Stimulated activated CD8-positive, alpha-beta memory T cell treated with anti-CD3 and anti-CD28 coated beads, Interleukin-15, amount 100 ng/mL, for 4 hours (primary cell): ENCODE results near the gene ASIC2.

Experiments
- DNase-seq, 2 donors: peaks; one replicate each; pipeline ENCODE4 v3.0.0-alpha.2; 2020; ENCODE audit warnings: low read depth in 2 of 2

ASIC2 gene

GRCh38 chr17:33071656-33072055, 221.4 kb downstream of the ASIC2 start:
- DNase-seq = no peak

DNA sequence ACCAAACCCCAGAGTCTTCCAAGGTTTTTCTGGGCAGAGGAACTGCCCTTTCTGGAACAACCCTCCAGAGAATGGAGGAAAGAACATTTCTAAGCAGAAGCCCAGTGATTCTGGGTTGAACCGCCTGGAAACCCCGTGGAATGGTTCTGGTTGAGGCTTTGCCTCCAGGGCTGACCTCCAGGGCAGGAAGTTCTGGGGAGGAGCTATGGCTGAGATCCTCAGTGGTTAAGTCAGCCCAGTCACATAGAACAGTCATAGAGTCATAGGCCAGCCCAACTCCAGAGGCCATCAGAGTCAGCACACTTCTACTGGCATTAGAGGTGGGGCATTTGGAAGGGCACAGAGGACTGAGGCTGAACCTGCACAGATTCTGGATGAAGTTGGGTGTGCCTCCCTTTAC, 235.5 kb downstream of the ASIC2 start:
- no peak for DNase-seq

DNA sequence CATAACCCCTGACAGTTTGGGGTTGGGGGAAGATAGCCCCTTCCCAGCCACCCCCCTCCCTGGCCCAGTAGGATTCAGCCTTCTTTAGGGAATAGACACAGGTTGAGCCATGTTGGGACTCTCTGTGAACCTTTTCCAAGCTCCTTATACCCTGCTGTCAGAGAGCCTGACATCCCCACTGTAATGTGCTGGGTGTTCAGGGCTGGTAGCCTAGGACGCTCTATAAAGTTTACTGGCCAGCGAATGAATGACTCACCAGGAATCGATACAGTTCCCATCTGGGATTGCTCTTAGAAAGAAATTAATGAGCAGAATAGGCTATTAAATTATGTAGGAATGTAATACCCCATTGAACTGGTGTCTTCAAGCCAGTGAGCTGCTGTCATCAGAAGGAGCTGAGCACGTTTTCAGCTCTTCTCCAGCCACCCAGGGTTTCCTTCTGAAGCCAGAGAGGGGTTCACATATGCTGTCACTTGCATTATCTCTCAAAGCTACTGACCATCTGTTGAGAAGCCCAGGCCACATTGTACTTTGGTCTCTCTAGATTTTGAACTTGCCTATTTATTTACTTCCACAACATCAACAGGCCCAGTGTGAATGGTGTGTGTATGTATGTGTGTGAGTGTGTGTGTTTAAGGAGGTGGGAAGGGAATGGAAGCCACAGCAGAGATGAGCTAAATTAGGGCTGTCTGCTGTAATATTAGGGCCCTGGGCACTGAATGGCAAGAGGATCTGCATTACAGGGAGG, 236.5 kb downstream of the ASIC2 start:
- no peak for DNase-seq

- no peak for DNase-seq
Measured at GRCh38 chr17:33055746-33056145, 237.3 kb downstream of the ASIC2 start.

DNA sequence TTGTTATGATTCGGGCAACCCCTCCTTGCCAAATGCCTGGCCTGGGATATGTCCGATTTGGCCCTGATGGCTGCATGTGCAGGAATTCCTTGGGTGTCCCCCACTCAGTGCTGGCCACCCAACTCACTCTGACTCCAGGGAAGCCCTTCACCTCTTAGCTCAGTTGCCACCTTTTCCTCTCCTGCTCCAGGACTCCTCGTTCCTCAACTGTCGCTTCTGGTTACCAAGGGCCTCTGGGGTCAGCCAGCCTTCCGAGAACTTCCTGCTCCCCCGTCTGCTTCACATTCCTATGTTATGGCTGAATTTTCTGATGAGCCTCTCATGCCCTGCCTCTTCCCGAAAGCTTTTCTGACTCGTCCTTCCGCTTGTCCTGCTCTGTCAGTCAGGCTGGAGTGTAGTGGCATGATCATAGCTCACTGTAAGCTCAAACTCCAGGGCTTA, 237.9 kb downstream of the ASIC2 start:
- no peak for DNase-seq

DNA sequence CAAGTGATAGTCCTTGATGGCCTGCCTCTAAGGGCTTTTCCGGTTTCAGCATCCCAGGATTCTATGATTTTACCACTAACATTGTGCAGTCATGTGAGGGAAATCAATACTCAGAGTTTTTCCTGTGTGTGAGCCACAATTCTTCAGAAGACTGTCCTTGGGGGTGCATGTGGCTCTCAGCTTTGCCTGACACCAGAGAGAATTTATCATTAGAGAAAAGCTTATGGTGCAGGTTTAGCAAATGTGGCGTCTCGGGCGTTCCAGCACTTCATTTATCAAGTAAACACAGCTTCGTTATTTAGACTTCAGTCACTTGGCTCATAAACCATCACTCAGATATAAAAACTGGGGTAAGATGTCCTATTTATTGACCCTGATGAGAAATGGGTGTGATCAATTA, 238.7 kb downstream of the ASIC2 start:
- no peak for DNase-seq

DNA sequence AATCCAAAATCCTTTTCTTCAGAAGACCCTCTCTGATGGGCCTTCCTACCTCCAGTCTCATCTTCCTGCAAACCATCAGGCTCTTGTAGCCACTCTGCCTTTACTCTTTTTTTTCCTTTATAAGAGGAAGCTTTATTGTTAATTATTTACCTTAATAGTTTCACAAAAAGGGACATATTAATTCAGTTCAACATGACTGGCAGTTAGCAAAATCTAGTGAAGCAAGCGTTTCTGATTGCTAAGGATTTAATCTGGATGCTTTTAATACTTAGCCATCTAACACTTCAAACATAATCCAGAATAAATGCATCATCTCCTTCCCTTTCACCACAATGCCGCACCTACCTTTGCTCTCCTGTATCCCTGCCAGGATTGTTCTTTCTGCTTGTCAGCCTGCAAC, 239.4 kb downstream of the ASIC2 start:
- no peak for DNase-seq

DNA sequence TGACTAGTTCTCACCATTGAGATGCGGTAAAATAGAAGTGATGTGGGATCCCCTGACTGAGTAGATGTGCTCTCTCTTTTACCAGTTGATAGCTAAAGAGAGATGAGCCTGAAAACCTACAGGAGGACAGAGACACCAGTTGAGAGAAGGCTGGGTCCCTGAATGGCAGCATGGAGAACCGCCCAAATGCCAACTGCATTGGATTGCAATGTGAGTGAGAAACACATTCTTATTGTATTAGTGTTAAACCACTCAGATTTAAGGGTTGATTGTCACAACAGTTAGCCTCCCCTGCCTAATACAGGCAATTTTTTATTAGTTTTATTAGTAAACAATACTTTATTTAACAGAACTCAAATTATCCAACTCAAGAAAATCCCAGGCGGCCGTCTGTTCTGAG, 240.2 kb downstream of the ASIC2 start:
- no peak for DNase-seq

DNA sequence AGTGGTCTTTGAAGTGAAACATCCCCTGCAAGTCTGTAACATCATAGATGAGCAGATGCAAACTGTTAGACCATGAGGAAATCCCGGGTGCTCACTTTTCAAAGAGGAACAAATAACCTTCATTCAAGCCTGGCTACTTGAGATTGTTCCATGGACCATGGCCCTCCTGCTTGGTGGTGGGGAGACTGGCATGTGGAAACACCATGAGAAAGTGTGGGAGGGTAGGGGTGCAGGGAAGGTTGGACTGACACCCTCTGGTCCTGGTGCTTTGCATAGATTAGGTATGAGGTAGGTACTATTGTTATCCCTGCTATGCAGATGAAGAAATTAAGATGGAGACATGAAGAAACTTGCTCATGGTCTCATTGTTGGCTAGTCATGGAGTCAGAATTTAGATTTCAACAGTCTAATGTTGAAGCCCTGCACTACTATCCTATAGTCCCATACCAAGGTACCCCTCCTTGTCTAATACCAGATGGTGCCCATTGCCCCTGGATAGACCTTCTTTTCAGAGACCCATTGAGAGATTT, 242.4 kb downstream of the ASIC2 start:
- no peak for DNase-seq

DNA sequence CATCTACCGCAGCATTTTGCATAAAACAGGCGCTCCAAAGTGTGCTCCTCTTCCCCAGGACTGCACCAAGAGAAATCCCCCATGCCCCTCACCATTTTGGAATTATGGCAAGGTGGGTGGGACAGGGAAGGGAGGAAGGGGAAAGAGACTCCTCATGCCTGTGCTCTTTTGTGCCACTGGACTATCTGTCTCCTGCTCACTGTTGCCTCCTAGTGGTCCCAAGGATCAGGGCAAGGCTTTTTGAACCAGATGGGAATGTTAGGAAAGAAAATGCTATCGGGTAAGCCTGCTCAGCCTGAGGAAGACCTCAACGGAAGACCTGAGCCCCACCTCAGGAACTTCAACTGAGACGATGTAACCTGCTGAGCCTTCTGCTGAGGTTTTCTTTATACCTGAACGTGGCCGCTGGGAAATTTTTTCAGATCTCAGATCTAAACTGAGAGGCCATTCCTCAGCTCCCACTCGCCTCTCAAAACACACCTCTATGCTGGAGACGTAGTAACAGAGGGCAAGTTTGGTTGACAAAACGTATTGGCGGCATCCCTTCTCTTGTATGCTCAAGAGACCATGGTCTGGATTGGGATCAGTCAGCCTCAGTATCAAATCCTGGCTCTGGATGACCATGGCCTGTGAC, 243.2 kb downstream of the ASIC2 start:
- no peak for DNase-seq

GRCh38 chr17:33046361-33047255, 246.5 kb downstream of the ASIC2 start:
- no peak for DNase-seq

DNA sequence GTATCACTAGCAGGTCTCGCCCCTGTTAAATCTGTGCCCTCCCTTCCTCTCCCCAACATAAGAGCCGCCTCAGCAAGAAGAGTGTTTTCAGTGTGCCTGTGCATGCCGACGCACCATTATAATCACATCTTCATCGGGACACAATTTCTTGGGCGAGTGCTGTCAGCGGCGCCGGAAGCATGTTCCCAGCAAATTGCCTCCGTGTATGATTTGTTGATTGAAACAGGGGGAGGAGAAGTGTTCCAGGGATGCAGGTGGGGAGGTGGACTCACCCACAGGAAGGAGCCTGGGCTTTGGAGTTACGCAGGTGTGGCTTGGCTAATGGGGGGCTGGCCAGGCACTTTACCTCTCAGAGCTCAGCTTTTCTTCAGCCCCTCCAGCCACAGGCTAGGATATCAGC, 247.9 kb downstream of the ASIC2 start:
- no peak for DNase-seq

GRCh38 chr17:33044771-33045170, 248.3 kb downstream of the ASIC2 start:
- DNase-seq = no peak

DNA sequence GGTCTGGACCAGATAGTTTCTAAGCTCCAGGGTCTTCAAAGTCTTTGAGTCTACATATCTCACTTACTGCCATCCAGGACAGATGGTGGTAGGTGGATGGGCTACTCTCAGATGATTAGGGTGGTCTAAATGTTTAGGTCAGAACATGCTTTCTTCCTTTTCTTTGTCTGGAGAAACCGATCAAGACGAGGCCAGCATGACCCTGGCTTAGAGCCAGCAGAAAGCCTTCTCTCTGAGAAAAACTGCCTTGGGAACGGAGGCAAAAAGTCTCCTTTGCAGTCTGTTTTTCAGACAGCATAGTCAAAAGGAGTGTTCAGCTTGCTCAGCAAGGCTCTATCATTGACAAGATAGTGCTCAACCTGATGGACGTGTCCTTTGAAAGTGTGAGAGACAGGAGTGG, 252.6 kb downstream of the ASIC2 start:
- DNase-seq = no peak

GRCh38 chr17:33039874-33040273, 253.2 kb downstream of the ASIC2 start:
- DNase-seq = no peak

DNA sequence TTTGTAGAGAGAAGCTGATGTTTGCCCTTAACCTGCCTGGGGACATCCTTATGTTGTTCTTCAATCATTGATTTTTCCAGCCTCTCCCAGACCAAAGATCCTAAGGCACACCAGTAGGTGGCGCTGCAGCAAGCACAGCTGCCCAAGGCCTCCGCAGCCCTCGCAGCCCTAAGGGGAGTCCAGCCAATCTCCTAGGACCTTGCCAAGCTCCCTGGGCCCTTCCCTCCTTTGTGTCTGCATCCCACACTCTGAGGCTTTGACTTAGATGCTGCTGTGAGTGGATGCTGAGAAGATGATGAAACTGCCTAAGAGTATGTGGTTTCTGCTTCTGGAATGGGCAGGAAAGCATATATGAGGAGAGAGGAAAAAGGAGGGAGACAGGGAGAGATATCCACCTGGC, 254.4 kb downstream of the ASIC2 start:
- no peak for DNase-seq

DNA sequence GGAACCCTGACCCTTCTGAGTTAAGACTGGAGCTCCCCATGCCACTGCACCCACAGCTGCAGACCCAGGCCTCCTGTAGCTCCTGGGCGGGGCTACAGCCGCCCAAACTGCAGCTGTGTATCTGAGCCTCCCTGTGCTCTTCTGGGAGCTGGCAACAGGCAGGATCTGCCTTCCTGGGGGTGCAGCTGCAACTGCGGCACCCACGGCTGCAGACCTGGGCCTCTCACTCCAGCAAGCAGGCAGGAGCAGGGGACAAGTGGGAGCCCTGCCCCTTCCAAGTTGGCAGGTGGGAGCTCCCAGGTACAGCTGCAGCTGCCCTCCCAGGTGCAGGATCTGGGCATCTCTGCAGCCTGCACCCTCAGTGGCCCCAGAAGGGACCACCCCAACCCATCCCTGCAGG, 259.9 kb downstream of the ASIC2 start:
- DNase-seq = no peak

GRCh38 chr17:33028778-33029177, 264.3 kb downstream of the ASIC2 start:
- no peak for DNase-seq

- no peak for DNase-seq
Measured at GRCh38 chr17:33028061-33028460, 265.0 kb downstream of the ASIC2 start.

GRCh38 chr17:33024688-33025486, 268.2 kb downstream of the ASIC2 start:
- DNase-seq = no peak

DNA sequence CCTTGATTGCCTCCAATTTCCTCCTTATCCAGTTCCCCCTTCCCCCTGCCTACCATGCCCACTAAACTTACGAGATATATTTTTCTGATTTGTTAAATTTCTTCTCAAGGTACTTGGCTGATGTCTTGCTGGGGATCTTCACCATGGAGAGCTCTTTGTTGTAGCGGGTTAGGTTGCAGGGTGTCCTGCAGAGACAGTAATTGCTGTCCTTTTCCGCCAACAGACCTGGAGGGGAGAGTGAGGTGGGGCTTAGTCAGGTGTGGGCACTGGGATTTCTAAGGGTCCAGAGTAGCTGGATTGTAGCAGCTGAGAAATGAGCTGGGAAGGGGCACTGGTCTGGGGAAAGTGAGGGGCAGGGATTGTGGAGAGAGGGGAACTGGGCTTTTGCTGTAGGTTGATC, 269.3 kb downstream of the ASIC2 start:
- DNase-seq = no peak
